Naive thymus-derived CD8-positive, alpha-beta T cell (primary cell): ENCODE measurements around the gene CA5A. TPM values are rescaled to one million over a fixed set of nuclear protein-coding genes. Genes with fewer than 3 reads are reported as not detected.
"Not testable (repeated sequence)": the region's sequence is repeated elsewhere in the genome, so short reads cannot be mapped to it uniquely, and the experiment has no call there.

Experiments used
- ATAC-seq, 2 donors: fragments of 150-1000 bp; cut with Tn5 transposase in 1 of 2; sonication (Bioruptor Pico), chemical (Tn5 transposase) in 1 of 2; 1 replicate in 1 of 2; 2 replicates in 1 of 2; pipeline ENCODE4 v1.10.0; 2021; ENCODE audit warnings: mild to moderate bottlenecking in 2 of 2, moderate library complexity in 2 of 2
- POLR2A ChIA-PET: fragments of 350-600 bp; sonication (Branson Sonifier 250); formaldehyde crosslinking; loops from one replicate; lab custom pipeline; 2021; ENCODE audit warnings: antibody characterized with exemption; lab: Charles Lee
- DNase-seq, 10 donors: peaks; one replicate each; pipeline versions ENCODE4 v3.0.0 to v3.0.0-alpha.2; 2020 to 2022
- H3K27ac Mint-ChIP-seq, 10 donors: one replicate each; pipeline ENCODE4 v1.8.0; 2020 to 2022; ENCODE audit warnings: mild to moderate bottlenecking in 10 of 10, mixed read lengths in 10 of 10, moderate library complexity in 4 of 10, inconsistent platforms in 1 of 10
- H3K27me3 Mint-ChIP-seq, 5 donors: one replicate each; pipeline ENCODE4 v1.8.0; 2021 to 2022; ENCODE audit warnings: mixed read lengths in 5 of 5
- H3K36me3 Mint-ChIP-seq, 3 donors: one replicate each; pipeline ENCODE4 v1.8.0; 2020 to 2022; ENCODE audit warnings: mixed read lengths in 3 of 3, mild to moderate bottlenecking in 2 of 3, inconsistent platforms in 1 of 3
- H3K4me1 Mint-ChIP-seq, 4 donors: one replicate each; pipeline ENCODE4 v1.8.0; 2021 to 2022; ENCODE audit warnings: mixed read lengths in 4 of 4
- H3K4me3 Mint-ChIP-seq, 10 donors: one replicate each; pipeline ENCODE4 v1.8.0; 2020 to 2022; ENCODE audit warnings: mild to moderate bottlenecking in 10 of 10, mixed read lengths in 10 of 10, moderate library complexity in 6 of 10, inconsistent platforms in 1 of 10
- H3K9me3 Mint-ChIP-seq, 9 donors: one replicate each; pipeline ENCODE4 v1.8.0; 2020 to 2022; ENCODE audit warnings: mixed read lengths in 9 of 9, mild to moderate bottlenecking in 3 of 9, inconsistent platforms in 1 of 9, moderate library complexity in 1 of 9
- polyA plus RNA-seq, 3 donors: library from polyadenylated mRNA; unstranded; fragments of 300-500 nt; fragmentation: Illumina TruSeq; gene quantifications; one replicate each; pipeline ENCODE4 v1.2.3, GENCODE V29; 2021
- total RNA-seq, 8 experiments: library from RNA in 2 of 8; stranded (reverse) in 2 of 8; gene quantifications; one replicate each; pipeline ENCODE4 v1.2.3 and lab custom pipeline; 2021 to 2026

The CA5A gene
- total and polyA plus RNA-seq, 5 experiments from 2014 or later: not detected

GRCh38 chr16:87874639-87875427 lies 61.5 kb downstream of the CA5A start:
- POLR2A ChIA-PET: interaction anchor here (0.7 to 2.3 kb wide), 3 partner anchors 23 to 204 kb away, joined by 3 to 9 read pairs (median 4); no protein-coding TSS in a partner anchor
- Mint-ChIP-seq H3K9me3 (no peaks in the 10 kb centered on the region), H3K4me3 (peak overlapping the region in 1 of 10 donors; percentile 33), H3K27ac (peak overlapping the region in 1 of 10 donors; percentile 57), H3K4me1 (peaks cover 10 to 23% (median 19%) of the 10 kb centered on the region in 4 donors), H3K27me3 (peaks cover 0 to 3% (median 0%) of the 10 kb centered on the region in 5 donors), H3K36me3 (no peaks in the 10 kb centered on the region)
- ATAC-seq (peak in 1 of 2 donors; percentile 56), DNase-seq (no peak)

GRCh38 chr16:87870418-87871291 lies 65.7 kb downstream of the CA5A start:
- H3K4me1 Mint-ChIP-seq: peaks cover 20 to 45% (median 45%) of the 10 kb centered on the region in 4 donors
- not testable (repeated sequence) for ATAC-seq, DNase-seq, H3K36me3 Mint-ChIP-seq, H3K9me3 Mint-ChIP-seq, H3K27me3 Mint-ChIP-seq
- peak overlapping the region in 8 of 10 donors; percentile 32 to 80 (median 58) for H3K27ac Mint-ChIP-seq
- POLR2A ChIA-PET: interaction anchor here (1.0 to 5.8 kb wide), 8 partner anchors 19 to 105 kb away, joined by 3 to 80 read pairs (median 10); partner anchors contain the start of gene KLHDC4
- peak overlapping the region in 9 of 10 donors; percentile 48 to 96 (median 64) for H3K4me3 Mint-ChIP-seq

- H3K36me3 Mint-ChIP-seq, H3K9me3 Mint-ChIP-seq, H3K27me3 Mint-ChIP-seq, ATAC-seq, DNase-seq: not testable (repeated sequence)
- Mint-ChIP-seq H3K27ac (peak overlapping the region in 8 of 10 donors; percentile 29 to 80 (median 56)), H3K4me3 (peak overlapping the region; percentile 36 to 96 (median 62)), H3K4me1 (peaks cover 17 to 45% (median 44%) of the 10 kb centered on the region in 4 donors)
- POLR2A ChIA-PET: interaction anchor here (0.6 to 5.8 kb wide), 10 partner anchors 13 to 104 kb away, joined by 3 to 80 read pairs (median 11); partner anchors contain the start of genes BANP and KLHDC4
Measured at GRCh38 chr16:87869879-87870417, 66.4 kb downstream of the CA5A start.

GRCh38 chr16:87869061-87869878 lies 67.1 kb downstream of the CA5A start, which contains the start of gene SLC7A5:
SLC7A5 (minus strand) TSS chr16:87869507; CDS start chr16:87869422, 85 bp downstream.
- Mint-ChIP-seq H3K4me1 (peaks cover 17 to 46% (median 45%) of the 10 kb centered on the region in 4 donors), H3K4me3 (peak within 1 kb of the TSS; percentile 85 to 99 (median 94)), H3K27ac (peak within 1 kb of the TSS; percentile 86 to 98 (median 94))
- H3K27me3 Mint-ChIP-seq, H3K36me3 Mint-ChIP-seq, H3K9me3 Mint-ChIP-seq: not testable (repeated sequence)
- peak; percentile 71 to 90 (median 84) for DNase-seq
- POLR2A ChIA-PET: interaction anchor here (0.6 to 5.8 kb wide), 9 partner anchors 13 to 104 kb away, joined by 3 to 80 read pairs (median 14); partner anchors contain the start of genes BANP and KLHDC4
- ATAC-seq: peak; percentile 77 to 80

- DNase-seq (peak in 8 of 10 donors; percentile 30 to 75 (median 49)), ATAC-seq (peak; percentile 36 to 55)
- not testable (repeated sequence) for H3K9me3 Mint-ChIP-seq, H3K27me3 Mint-ChIP-seq, H3K36me3 Mint-ChIP-seq
- POLR2A ChIA-PET: interaction anchor here (1.1 to 5.8 kb wide), 8 partner anchors 12 to 103 kb away, joined by 3 to 80 read pairs (median 15); partner anchors contain the start of genes BANP and KLHDC4
- peak overlapping the region; percentile 85 to 99 (median 94) for H3K4me3 Mint-ChIP-seq
- H3K27ac Mint-ChIP-seq: peak overlapping the region; percentile 86 to 98 (median 94)
- peaks cover 17 to 47% (median 45%) of the 10 kb centered on the region in 4 donors for H3K4me1 Mint-ChIP-seq
Measured at GRCh38 chr16:87868254-87869029, 67.9 kb downstream of the CA5A start.

- not testable (repeated sequence) for H3K36me3 Mint-ChIP-seq, H3K9me3 Mint-ChIP-seq, H3K27me3 Mint-ChIP-seq
- POLR2A ChIA-PET: interaction anchor here (0.8 to 1.4 kb wide), 3 partner anchors 9 to 101 kb away, joined by 3 to 5 read pairs (median 4); partner anchors contain the start of gene KLHDC4
- peaks cover 12 to 40% (median 33%) of the 10 kb centered on the region in 4 donors for H3K4me1 Mint-ChIP-seq
- DNase-seq: peak in 4 of 10 donors; percentile 21 to 55 (median 37)
- H3K27ac Mint-ChIP-seq: peak overlapping the region in 8 of 10 donors; percentile 52 to 85 (median 76)
- peak in 1 of 2 donors; percentile 21 for ATAC-seq
- peak overlapping the region; percentile 16 to 96 (median 68) for H3K4me3 Mint-ChIP-seq
Measured at GRCh38 chr16:87865902-87866555, 70.3 kb downstream of the CA5A start.

- Mint-ChIP-seq H3K36me3 (no peaks in the 10 kb centered on the region), H3K9me3 (no peaks in the 10 kb centered on the region), H3K27ac (peak overlapping the region in 1 of 10 donors; percentile 51), H3K4me3 (peak overlapping the region in 1 of 10 donors; percentile 15), H3K4me1 (peaks cover 14 to 40% (median 31%) of the 10 kb centered on the region in 4 donors), H3K27me3 (no peaks in the 10 kb centered on the region)
- no peak for DNase-seq
- POLR2A ChIA-PET: no interaction called here
- ATAC-seq: no peak
Measured at GRCh38 chr16:87864331-87864989, 71.9 kb downstream of the CA5A start.

- peak in 1 of 10 donors; percentile 42 for DNase-seq
- H3K27ac Mint-ChIP-seq, H3K9me3 Mint-ChIP-seq, H3K36me3 Mint-ChIP-seq, H3K27me3 Mint-ChIP-seq, ATAC-seq, POLR2A ChIA-PET, H3K4me3 Mint-ChIP-seq: not testable (repeated sequence)
- H3K4me1 Mint-ChIP-seq: peaks cover 9 to 37% (median 26%) of the 10 kb centered on the region in 4 donors
Measured at GRCh38 chr16:87863327-87863635, 73.0 kb downstream of the CA5A start.

- ATAC-seq, POLR2A ChIA-PET, H3K27me3 Mint-ChIP-seq, H3K4me3 Mint-ChIP-seq, H3K27ac Mint-ChIP-seq, H3K9me3 Mint-ChIP-seq, H3K36me3 Mint-ChIP-seq, DNase-seq: not testable (repeated sequence)
- peaks cover 7 to 36% (median 23%) of the 10 kb centered on the region in 4 donors for H3K4me1 Mint-ChIP-seq
Measured at GRCh38 chr16:87862597-87863326, 73.6 kb downstream of the CA5A start.
